ENCODE measurements around the gene CD2. TPM values are rescaled to one million over a fixed set of nuclear protein-coding genes. Genes with fewer than 3 reads are reported as not detected.

CD2 gene
- total RNA-seq, 1 donor from 2014 or later: not detected

- no peak for DNase-seq (ENCODE audit: low read depth)
- H3K36me3 ChIP-seq (ENCODE audit: control insufficient read depth, insufficient read depth, low read length): no peaks in the 10 kb centered on the region
- no peaks in the 10 kb centered on the region for H3K27me3 ChIP-seq (ENCODE audit: control insufficient read depth, insufficient read depth, low read length)
- no peak overlapping the region for H3K4me3 ChIP-seq (ENCODE audit: low read depth, low read length)
- TF ChIP-seq, protein P1, sequence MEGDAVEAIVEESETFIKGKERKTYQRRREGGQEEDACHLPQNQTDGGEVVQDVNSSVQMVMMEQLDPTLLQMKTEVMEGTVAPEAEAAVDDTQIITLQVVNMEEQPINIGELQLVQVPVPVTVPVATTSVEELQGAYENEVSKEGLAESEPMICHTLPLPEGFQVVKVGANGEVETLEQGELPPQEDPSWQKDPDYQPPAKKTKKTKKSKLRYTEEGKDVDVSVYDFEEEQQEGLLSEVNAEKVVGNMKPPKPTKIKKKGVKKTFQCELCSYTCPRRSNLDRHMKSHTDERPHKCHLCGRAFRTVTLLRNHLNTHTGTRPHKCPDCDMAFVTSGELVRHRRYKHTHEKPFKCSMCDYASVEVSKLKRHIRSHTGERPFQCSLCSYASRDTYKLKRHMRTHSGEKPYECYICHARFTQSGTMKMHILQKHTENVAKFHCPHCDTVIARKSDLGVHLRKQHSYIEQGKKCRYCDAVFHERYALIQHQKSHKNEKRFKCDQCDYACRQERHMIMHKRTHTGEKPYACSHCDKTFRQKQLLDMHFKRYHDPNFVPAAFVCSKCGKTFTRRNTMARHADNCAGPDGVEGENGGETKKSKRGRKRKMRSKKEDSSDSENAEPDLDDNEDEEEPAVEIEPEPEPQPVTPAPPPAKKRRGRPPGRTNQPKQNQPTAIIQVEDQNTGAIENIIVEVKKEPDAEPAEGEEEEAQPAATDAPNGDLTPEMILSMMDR (IDR thresholded peaks at IDR 0.05; ENCODE audit: insufficient read depth, low read length, poor library complexity, severe bottlenecking): no peak
Measured at GRCh38 chr1:116733476-116734365, 20.5 kb upstream of the CD2 start.

DNA sequence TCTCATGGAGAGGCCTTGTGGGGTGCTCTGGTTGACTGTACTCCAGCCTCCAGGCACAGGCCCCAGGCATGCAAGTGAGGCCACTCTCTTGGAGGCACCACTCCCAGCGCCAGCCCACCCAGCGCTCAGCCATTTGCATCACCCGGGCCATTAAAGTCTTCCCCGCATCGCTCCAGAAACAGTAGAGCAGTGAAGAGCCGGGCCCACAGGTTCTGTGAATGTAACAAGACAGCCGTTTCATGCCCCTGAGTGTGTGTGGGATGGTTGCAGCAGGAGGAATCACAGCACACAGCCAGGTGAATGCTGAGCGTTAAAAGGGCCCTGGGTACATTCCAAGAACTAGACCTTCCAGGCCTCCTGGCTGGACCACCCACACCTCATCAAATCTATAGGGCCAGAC lies 19.0 kb upstream of the CD2 start:
- no peaks in the 10 kb centered on the region for H3K36me3 ChIP-seq (ENCODE audit: control insufficient read depth, insufficient read depth, low read length)
- DNase-seq (ENCODE audit: low read depth): no peak
- no peaks in the 10 kb centered on the region for H3K27me3 ChIP-seq (ENCODE audit: control insufficient read depth, insufficient read depth, low read length)
- TF ChIP-seq, protein P1 (IDR thresholded peaks at IDR 0.05; ENCODE audit: insufficient read depth, low read length, poor library complexity, severe bottlenecking): no peak
- H3K4me3 ChIP-seq (ENCODE audit: low read depth, low read length): no peak overlapping the region

GRCh38 chr1:116737020-116737854 lies 17.0 kb upstream of the CD2 start:
- TF ChIP-seq, protein P1 (IDR thresholded peaks at IDR 0.05; ENCODE audit: insufficient read depth, low read length, poor library complexity, severe bottlenecking): peak; percentile 87
- H3K36me3 ChIP-seq (ENCODE audit: control insufficient read depth, insufficient read depth, low read length): no peaks in the 10 kb centered on the region
- DNase-seq (ENCODE audit: low read depth): peak; percentile 4
- H3K4me3 ChIP-seq (ENCODE audit: low read depth, low read length): no peak overlapping the region
- no peaks in the 10 kb centered on the region for H3K27me3 ChIP-seq (ENCODE audit: control insufficient read depth, insufficient read depth, low read length)

DNA sequence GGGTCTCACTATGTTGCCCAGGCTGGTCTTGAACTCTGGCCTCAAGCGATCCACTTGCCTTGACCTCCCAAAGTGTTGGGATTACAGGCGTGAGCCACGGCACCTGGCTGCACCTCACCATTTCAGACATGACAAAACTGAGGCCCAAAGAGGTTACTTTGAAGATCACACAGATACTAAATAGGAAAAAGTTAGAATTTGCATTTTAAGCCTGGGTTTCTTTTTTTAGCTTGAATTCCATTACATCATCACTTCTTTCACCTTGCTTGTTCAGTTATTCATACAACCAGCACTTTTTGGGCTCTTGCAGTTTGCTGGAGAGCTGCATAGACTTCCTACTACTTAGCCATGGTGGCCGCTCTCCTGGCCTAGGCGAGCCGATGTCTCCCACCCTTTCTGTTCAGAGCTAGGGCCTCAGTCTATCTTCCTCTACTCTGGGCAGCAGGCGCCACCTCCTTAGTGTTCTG lies 16.3 kb upstream of the CD2 start:
- TF ChIP-seq, protein P1 (IDR thresholded peaks at IDR 0.05; ENCODE audit: insufficient read depth, low read length, poor library complexity, severe bottlenecking): no peak
- H3K36me3 ChIP-seq (ENCODE audit: control insufficient read depth, insufficient read depth, low read length): no peaks in the 10 kb centered on the region
- no peaks in the 10 kb centered on the region for H3K27me3 ChIP-seq (ENCODE audit: control insufficient read depth, insufficient read depth, low read length)
- H3K4me3 ChIP-seq (ENCODE audit: low read depth, low read length): no peak overlapping the region
- no peak for DNase-seq (ENCODE audit: low read depth)

- no peak for DNase-seq (ENCODE audit: low read depth)
- no peaks in the 10 kb centered on the region for H3K36me3 ChIP-seq (ENCODE audit: control insufficient read depth, insufficient read depth, low read length)
Measured at GRCh38 chr1:116738673-116739370, 15.4 kb upstream of the CD2 start.

More at GRCh38 chr1:116738673-116739370, 15.4 kb upstream of the CD2 start:
- H3K4me3 ChIP-seq (ENCODE audit: low read depth, low read length): no peak overlapping the region
- TF ChIP-seq, protein P1 (IDR thresholded peaks at IDR 0.05; ENCODE audit: insufficient read depth, low read length, poor library complexity, severe bottlenecking): no peak
- no peaks in the 10 kb centered on the region for H3K27me3 ChIP-seq (ENCODE audit: control insufficient read depth, insufficient read depth, low read length)
